ENCODE results near the gene JDP2.

Gene JDP2

GRCh38 chr14:75489480-75489837, 61.6 kb downstream of the JDP2 start:
- no peak for DNase-seq

- no peak for DNase-seq
These were observed 63.7 kb downstream of the JDP2 start for GRCh38 chr14:75491376-75491978.

GRCh38 chr14:75492832-75493591, 65.2 kb downstream of the JDP2 start:
- DNase-seq: no peak

GRCh38 chr14:75493592-75494087, 65.8 kb downstream of the JDP2 start:
- no peak for DNase-seq

GRCh38 chr14:75494896-75495295, 67.1 kb downstream of the JDP2 start:
- no peak for DNase-seq

GRCh38 chr14:75495399-75495798, 67.6 kb downstream of the JDP2 start:
- DNase-seq: no peak

- no peak for DNase-seq
These were observed 68.1 kb downstream of the JDP2 start for GRCh38 chr14:75495882-75496281.

GRCh38 chr14:75496755-75497154, 68.9 kb downstream of the JDP2 start:
- DNase-seq: no peak

- DNase-seq: no peak
These were observed 69.4 kb downstream of the JDP2 start for GRCh38 chr14:75497191-75497590.

- DNase-seq: no peak
These were observed 69.9 kb downstream of the JDP2 start for GRCh38 chr14:75497701-75498100.

GRCh38 chr14:75499084-75499875, 71.5 kb downstream of the JDP2 start:
- DNase-seq: no peak

GRCh38 chr14:75501080-75501479, 73.3 kb downstream of the JDP2 start:
- no peak for DNase-seq

- DNase-seq: no peak
These were observed 76.6 kb downstream of the JDP2 start for GRCh38 chr14:75504411-75504810.

- DNase-seq: no peak
These were observed 79.1 kb downstream of the JDP2 start for GRCh38 chr14:75506930-75507329.

- no peak for DNase-seq
These were observed 82.7 kb downstream of the JDP2 start for GRCh38 chr14:75510547-75510946.

GRCh38 chr14:75511201-75511600, 83.4 kb downstream of the JDP2 start:
- no peak for DNase-seq

GRCh38 chr14:75513911-75514672, 86.3 kb downstream of the JDP2 start:
- DNase-seq: no peak

- DNase-seq: no peak
These were observed 87.1 kb downstream of the JDP2 start for GRCh38 chr14:75514673-75515628.

- DNase-seq: no peak
These were observed 87.8 kb downstream of the JDP2 start for GRCh38 chr14:75515629-75515996.

GRCh38 chr14:75518625-75519024, 90.8 kb downstream of the JDP2 start:
- peak; percentile 39 for DNase-seq

GRCh38 chr14:75519394-75519793, 91.6 kb downstream of the JDP2 start:
- no peak for DNase-seq

Data from NCI-H82 (cell line).